Activated B cell treated with CpG ODN at 0.5 μM for 24 hours (primary cell): ENCODE data around the gene CSMD2. TPM values are rescaled to one million over a fixed set of nuclear protein-coding genes. Genes with fewer than 3 reads are reported as not detected.

ENCODE experiments used
- ATAC-seq: fragments of 200-7000 bp; cut with Tn5 transposase; one replicate; pipeline ENCODE4 v1.10.0; 2021; ENCODE audit warnings: low read depth, mild to moderate bottlenecking, moderate library complexity
- CTCF ChIA-PET: fragments of 350-600 bp; sonication (Branson Sonifier 250); formaldehyde crosslinking; loops from one replicate; lab custom pipeline; 2021; ENCODE audit warnings: antibody characterized with exemption; lab: Charles Lee
- POLR2A ChIA-PET: fragments of 350-600 bp; sonication (Branson Sonifier 250); formaldehyde crosslinking; loops from one replicate; lab custom pipeline; 2021; ENCODE audit warnings: antibody characterized with exemption; lab: Charles Lee
- DNase-seq: peaks from one replicate; pipeline ENCODE4 v3.0.0; 2022
- H3K27ac Mint-ChIP-seq: one replicate; pipeline ENCODE4 v1.8.0; 2020; ENCODE audit warnings: mixed read lengths
- H3K27me3 Mint-ChIP-seq: one replicate; pipeline ENCODE4 v1.8.0; 2021; ENCODE audit warnings: mixed read lengths
- H3K36me3 Mint-ChIP-seq: one replicate; pipeline ENCODE4 v1.8.0; 2021; ENCODE audit warnings: low read depth, mixed read lengths
- H3K4me1 Mint-ChIP-seq: one replicate; pipeline ENCODE4 v1.8.0; 2021; ENCODE audit warnings: mixed read lengths
- H3K4me3 Mint-ChIP-seq: one replicate; pipeline ENCODE4 v1.8.0; 2020; ENCODE audit warnings: mild to moderate bottlenecking, mixed read lengths
- H3K9me3 Mint-ChIP-seq: one replicate; pipeline ENCODE4 v1.8.0; 2020; ENCODE audit warnings: mixed read lengths
- CTCF ChIP-seq: fragments of 200-600 bp; IDR thresholded peaks from one replicate; pipeline ENCODE4 v1.8.0; 2022; ENCODE audit warnings: antibody characterized with exemption, mild to moderate bottlenecking
- intact Hi-C: fragments of 100-400 bp; cut with micrococcal nuclease; formaldehyde crosslinking; loops from one replicate; pipeline ENCODE4 v1.15.1; 2024
- total RNA-seq: library from RNA; stranded (reverse); gene quantifications from 2 replicates; pipeline ENCODE4 v1.2.3, GENCODE V29; 2022

The CSMD2 gene
- total RNA-seq, 1 donor from 2014 or later: not detected

GRCh38 chr1:33918368-33918767 lies 246.7 kb downstream of the CSMD2 start:
- Mint-ChIP-seq H3K36me3 (no peaks in the 10 kb centered on the region), H3K27me3 (no peaks in the 10 kb centered on the region), H3K9me3 (no peaks in the 10 kb centered on the region), H3K27ac (no peak overlapping the region), H3K4me3 (no peak overlapping the region), H3K4me1 (no peaks in the 10 kb centered on the region)
- TF ChIP-seq CTCF: no peak
- ChIA-PET POLR2A (no interaction called here), CTCF (no interaction called here)
- DNase-seq: no peak
- no peak for ATAC-seq
- intact Hi-C loops: no loop called here

- intact Hi-C loops: no loop called here
- ChIA-PET CTCF (no interaction called here), POLR2A (no interaction called here)
- Mint-ChIP-seq H3K4me1 (no peaks in the 10 kb centered on the region), H3K9me3 (no peaks in the 10 kb centered on the region), H3K4me3 (no peak overlapping the region), H3K36me3 (no peaks in the 10 kb centered on the region), H3K27ac (no peak overlapping the region), H3K27me3 (no peaks in the 10 kb centered on the region)
- ATAC-seq (no peak), DNase-seq (no peak)
- TF ChIP-seq CTCF: no peak
Observed at GRCh38 chr1:33916786-33917185, 248.2 kb downstream of the CSMD2 start.

GRCh38 chr1:33914531-33914930 lies 250.5 kb downstream of the CSMD2 start:
- intact Hi-C loops: no loop called here
- no peak overlapping the region for H3K27ac Mint-ChIP-seq
- ChIA-PET CTCF (no interaction called here), POLR2A (no interaction called here)
- H3K9me3 Mint-ChIP-seq: no peaks in the 10 kb centered on the region
- no peak for ATAC-seq
- H3K36me3 Mint-ChIP-seq: no peaks in the 10 kb centered on the region
- no peak for DNase-seq
- no peak overlapping the region for H3K4me3 Mint-ChIP-seq
- TF ChIP-seq CTCF: no peak
- no peaks in the 10 kb centered on the region for H3K27me3 Mint-ChIP-seq
- H3K4me1 Mint-ChIP-seq: no peaks in the 10 kb centered on the region

- H3K9me3 Mint-ChIP-seq: no peaks in the 10 kb centered on the region
- CTCF ChIA-PET: no interaction called here
Observed at GRCh38 chr1:33908324-33908956, 256.6 kb downstream of the CSMD2 start.

GRCh38 chr1:33906156-33906555 lies 258.9 kb downstream of the CSMD2 start:
- ATAC-seq (no peak), DNase-seq (no peak)
- Mint-ChIP-seq H3K27me3 (no peaks in the 10 kb centered on the region), H3K36me3 (no peaks in the 10 kb centered on the region), H3K27ac (no peak overlapping the region), H3K4me3 (no peak overlapping the region), H3K9me3 (no peaks in the 10 kb centered on the region), H3K4me1 (peaks cover 18% of the 10 kb centered on the region)
- ChIA-PET CTCF (no interaction called here), POLR2A (no interaction called here)
- TF ChIP-seq CTCF: no peak
- intact Hi-C loops: no loop called here

More at GRCh38 chr1:33908324-33908956, 256.6 kb downstream of the CSMD2 start:
- Mint-ChIP-seq H3K4me3 (no peak overlapping the region), H3K4me1 (peaks cover 7% of the 10 kb centered on the region), H3K36me3 (no peaks in the 10 kb centered on the region), H3K27ac (no peak overlapping the region), H3K27me3 (no peaks in the 10 kb centered on the region)
- ATAC-seq: no peak
- DNase-seq: no peak
- POLR2A ChIA-PET: no interaction called here
- TF ChIP-seq CTCF: no peak
- intact Hi-C loops: no loop called here
